HEK293 (cell line): ENCODE data around the gene RDM1.

Source experiments
- GLI4 ChIP-seq: fragments of 450-650 bp; formaldehyde crosslinking; IDR thresholded peaks from 2 replicates; pipeline ENCODE4 v1.5.1; 2016; ENCODE audit warnings: missing biosample characterization, missing genetic modification characterization
- GLIS1 ChIP-seq: fragments of 450-650 bp; formaldehyde crosslinking; IDR thresholded peaks from 2 replicates; pipeline ENCODE4 v1.5.1; 2016; ENCODE audit warnings: missing biosample characterization, missing genetic modification characterization
- KLF7 ChIP-seq: fragments of 450-650 bp; formaldehyde crosslinking; IDR thresholded peaks from 2 replicates; pipeline ENCODE4 v1.5.1; 2016; ENCODE audit warnings: missing biosample characterization, missing genetic modification characterization, borderline replicate concordance
- MEIS1 ChIP-seq: sonication (generic); formaldehyde crosslinking; IDR thresholded peaks from 2 replicates; pipeline ENCODE4 v1.8.1; 2022; ENCODE audit warnings: missing genetic modification reagents, mild to moderate bottlenecking, borderline replicate concordance
- OSR2 ChIP-seq: fragments of 450-650 bp; formaldehyde crosslinking; IDR thresholded peaks from 2 replicates; pipeline ENCODE4 v1.5.1; 2016; ENCODE audit warnings: missing biosample characterization, missing genetic modification characterization
- SCRT1 ChIP-seq: fragments of 450-650 bp; formaldehyde crosslinking; IDR thresholded peaks from 2 replicates; pipeline ENCODE4 v1.5.1; 2016; ENCODE audit warnings: missing biosample characterization, missing genetic modification characterization, borderline replicate concordance
- SCRT2 ChIP-seq: fragments of 450-650 bp; formaldehyde crosslinking; IDR thresholded peaks from 2 replicates; pipeline ENCODE4 v1.5.1; 2016; ENCODE audit warnings: missing biosample characterization, missing genetic modification characterization
- YY2 ChIP-seq: fragments of 450-650 bp; formaldehyde crosslinking; IDR thresholded peaks from 2 replicates; pipeline ENCODE4 v1.5.1; 2016; ENCODE audit warnings: missing biosample characterization, missing genetic modification characterization
- ZBTB1 ChIP-seq: fragments of 450-650 bp; formaldehyde crosslinking; IDR thresholded peaks from 2 replicates; pipeline ENCODE4 v1.5.1; 2016; ENCODE audit warnings: missing biosample characterization, missing genetic modification characterization
- ZBTB26 ChIP-seq: fragments of 450-650 bp; formaldehyde crosslinking; optimal IDR thresholded peaks from 2 replicates; pipeline ENCODE3; 2016; ENCODE audit warnings: missing biosample characterization, mild to moderate bottlenecking, missing genetic modification characterization
- ZFP41 ChIP-seq: fragments of 450-650 bp; formaldehyde crosslinking; IDR thresholded peaks from 2 replicates; pipeline ENCODE4 v1.5.1; 2016; ENCODE audit warnings: missing biosample characterization, missing genetic modification characterization, borderline replicate concordance
- ZNF146 ChIP-seq: fragments of 450-650 bp; formaldehyde crosslinking; IDR thresholded peaks from 2 replicates; pipeline ENCODE4 v1.5.1; 2016; ENCODE audit warnings: missing biosample characterization, missing genetic modification characterization
- ZNF157 ChIP-seq: fragments of 450-650 bp; formaldehyde crosslinking; IDR thresholded peaks from 2 replicates; pipeline ENCODE4 v1.5.1; 2016; ENCODE audit warnings: missing biosample characterization, missing genetic modification characterization
- ZNF16 ChIP-seq: fragments of 450-650 bp; formaldehyde crosslinking; IDR thresholded peaks from 2 replicates; pipeline ENCODE4 v1.5.1; 2016; ENCODE audit warnings: low read depth, missing biosample characterization, missing genetic modification characterization
- ZNF26 ChIP-seq: fragments of 450-650 bp; formaldehyde crosslinking; IDR thresholded peaks from 2 replicates; pipeline ENCODE4 v1.5.1; 2016; ENCODE audit warnings: missing biosample characterization, missing genetic modification characterization
- ZNF416 ChIP-seq: fragments of 450-650 bp; formaldehyde crosslinking; IDR thresholded peaks from 2 replicates; pipeline ENCODE4 v1.5.1; 2016; ENCODE audit warnings: missing biosample characterization, missing genetic modification characterization
- ZNF473 ChIP-seq: fragments of 450-650 bp; formaldehyde crosslinking; IDR thresholded peaks from 2 replicates; pipeline ENCODE4 v1.5.1; 2017; ENCODE audit warnings: missing biosample characterization, missing genetic modification characterization
- ZNF561 ChIP-seq: fragments of 450-650 bp; IDR thresholded peaks from 2 replicates; pipeline ENCODE4 v1.5.1; 2018; ENCODE audit warnings: missing biosample characterization, missing genetic modification characterization, borderline replicate concordance
- ZNF585B ChIP-seq: fragments of 450-650 bp; formaldehyde crosslinking; IDR thresholded peaks from 2 replicates; pipeline ENCODE4 v1.5.1; 2016; ENCODE audit warnings: missing biosample characterization, missing genetic modification characterization
- ZNF600 ChIP-seq: fragments of 450-650 bp; formaldehyde crosslinking; IDR thresholded peaks from 2 replicates; pipeline ENCODE4 v1.5.1; 2016; ENCODE audit warnings: missing biosample characterization, missing genetic modification characterization
- ZNF660 ChIP-seq: fragments of 450-650 bp; IDR thresholded peaks from 2 replicates; pipeline ENCODE4 v1.5.1; 2018; ENCODE audit warnings: missing biosample characterization, mild to moderate bottlenecking, missing genetic modification characterization
- ZNF692 ChIP-seq: fragments of 450-650 bp; formaldehyde crosslinking; IDR thresholded peaks from 2 replicates; pipeline ENCODE4 v1.5.1; 2016; ENCODE audit warnings: missing biosample characterization, missing genetic modification characterization
- ZNF830 ChIP-seq: fragments of 450-650 bp; IDR thresholded peaks from 2 replicates; pipeline ENCODE4 v1.5.0; 2018; ENCODE audit warnings: missing biosample characterization, missing genetic modification characterization, low read depth, mild to moderate bottlenecking, moderate library complexity
- ZXDB ChIP-seq: fragments of 450-650 bp; formaldehyde crosslinking; IDR thresholded peaks from 2 replicates; pipeline ENCODE4 v1.5.1; 2016; ENCODE audit warnings: missing biosample characterization, missing genetic modification characterization
- TF ChIP-seq, protein P1 (sequence below): fragments of 450-650 bp; formaldehyde crosslinking; IDR thresholded peaks from 2 replicates; pipeline ENCODE4 v1.5.0; 2017; ENCODE audit warnings: missing biosample characterization, missing genetic modification characterization, borderline replicate concordance
- TF ChIP-seq, protein P2 (sequence below): fragments of 450-650 bp; formaldehyde crosslinking; IDR thresholded peaks from 2 replicates; pipeline ENCODE4 v1.5.1; 2016; ENCODE audit warnings: missing biosample characterization, missing genetic modification characterization
- TF ChIP-seq, protein P3 (sequence below): fragments of 450-650 bp; formaldehyde crosslinking; IDR thresholded peaks from 2 replicates; pipeline ENCODE4 v1.5.1; 2016; ENCODE audit warnings: missing biosample characterization, missing genetic modification characterization, low read depth
- TF ChIP-seq, protein P4 (sequence below): fragments of 450-650 bp; formaldehyde crosslinking; IDR thresholded peaks from 2 replicates; pipeline ENCODE4 v1.5.1; 2017; ENCODE audit warnings: missing biosample characterization, mild to moderate bottlenecking, missing genetic modification characterization, moderate library complexity
- TF ChIP-seq, protein P5 (sequence below): fragments of 450-650 bp; formaldehyde crosslinking; IDR thresholded peaks from 2 replicates; pipeline ENCODE4 v1.5.1; 2017; ENCODE audit warnings: missing biosample characterization, missing genetic modification characterization

RDM1 gene

DNA sequence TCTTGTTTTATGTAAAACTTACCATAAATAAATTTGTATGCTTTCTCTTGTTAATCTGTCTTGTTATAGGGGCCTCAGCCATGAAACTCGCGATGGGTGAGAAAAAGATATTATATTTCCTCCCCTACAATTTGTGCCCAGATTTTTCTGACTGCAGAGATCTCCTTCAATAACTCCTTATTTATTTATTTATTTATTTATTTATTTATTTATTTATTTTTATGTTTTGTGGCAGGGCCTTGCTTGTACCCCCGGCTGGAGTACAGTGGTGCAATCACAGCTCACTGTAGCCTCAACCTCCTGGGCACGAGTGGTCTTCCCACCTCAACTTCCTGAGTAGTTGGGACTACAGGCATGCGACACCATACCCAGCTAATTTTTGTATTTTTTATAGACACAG, 27.1 kb downstream of the RDM1 start (continued):
- TF ChIP-seq GLI4 (tag by site-specific recombination) (no peak), SCRT2 (no peak), ZNF600 (tag by site-specific recombination) (no peak), ZNF157 (tag by site-specific recombination) (no peak), ZNF830 (tag by site-specific recombination) (no peak), ZNF146 (tag by site-specific recombination) (no peak), YY2 (tag by site-specific recombination) (no peak), SCRT1 (tag by site-specific recombination) (no peak), ZNF26 (no peak), ZNF660 (tag by site-specific recombination) (no peak), GLIS1 (tag by site-specific recombination) (no peak), ZNF585B (tag by site-specific recombination) (no peak), ZNF561 (tag by site-specific recombination) (no peak), ZFP41 (no peak), ZNF416 (no peak), OSR2 (tag by site-specific recombination) (no peak), KLF7 (tag by site-specific recombination) (no peak), MEIS1 (CRISPR knock-in tag) (no peak), ZNF16 (tag by site-specific recombination) (no peak), ZBTB1 (tag by site-specific recombination) (no peak), ZXDB (no peak), ZNF473 (no peak), ZBTB26 (no peak), ZNF692 (tag by site-specific recombination) (no peak)
- TF ChIP-seq, protein P1, sequence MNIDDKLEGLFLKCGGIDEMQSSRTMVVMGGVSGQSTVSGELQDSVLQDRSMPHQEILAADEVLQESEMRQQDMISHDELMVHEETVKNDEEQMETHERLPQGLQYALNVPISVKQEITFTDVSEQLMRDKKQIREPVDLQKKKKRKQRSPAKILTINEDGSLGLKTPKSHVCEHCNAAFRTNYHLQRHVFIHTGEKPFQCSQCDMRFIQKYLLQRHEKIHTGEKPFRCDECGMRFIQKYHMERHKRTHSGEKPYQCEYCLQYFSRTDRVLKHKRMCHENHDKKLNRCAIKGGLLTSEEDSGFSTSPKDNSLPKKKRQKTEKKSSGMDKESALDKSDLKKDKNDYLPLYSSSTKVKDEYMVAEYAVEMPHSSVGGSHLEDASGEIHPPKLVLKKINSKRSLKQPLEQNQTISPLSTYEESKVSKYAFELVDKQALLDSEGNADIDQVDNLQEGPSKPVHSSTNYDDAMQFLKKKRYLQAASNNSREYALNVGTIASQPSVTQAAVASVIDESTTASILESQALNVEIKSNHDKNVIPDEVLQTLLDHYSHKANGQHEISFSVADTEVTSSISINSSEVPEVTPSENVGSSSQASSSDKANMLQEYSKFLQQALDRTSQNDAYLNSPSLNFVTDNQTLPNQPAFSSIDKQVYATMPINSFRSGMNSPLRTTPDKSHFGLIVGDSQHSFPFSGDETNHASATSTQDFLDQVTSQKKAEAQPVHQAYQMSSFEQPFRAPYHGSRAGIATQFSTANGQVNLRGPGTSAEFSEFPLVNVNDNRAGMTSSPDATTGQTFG (tag by site-specific recombination): no peak
- TF ChIP-seq, protein P2, sequence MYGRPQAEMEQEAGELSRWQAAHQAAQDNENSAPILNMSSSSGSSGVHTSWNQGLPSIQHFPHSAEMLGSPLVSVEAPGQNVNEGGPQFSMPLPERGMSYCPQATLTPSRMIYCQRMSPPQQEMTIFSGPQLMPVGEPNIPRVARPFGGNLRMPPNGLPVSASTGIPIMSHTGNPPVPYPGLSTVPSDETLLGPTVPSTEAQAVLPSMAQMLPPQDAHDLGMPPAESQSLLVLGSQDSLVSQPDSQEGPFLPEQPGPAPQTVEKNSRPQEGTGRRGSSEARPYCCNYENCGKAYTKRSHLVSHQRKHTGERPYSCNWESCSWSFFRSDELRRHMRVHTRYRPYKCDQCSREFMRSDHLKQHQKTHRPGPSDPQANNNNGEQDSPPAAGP (tag by site-specific recombination): no peak
- TF ChIP-seq, protein P3, sequence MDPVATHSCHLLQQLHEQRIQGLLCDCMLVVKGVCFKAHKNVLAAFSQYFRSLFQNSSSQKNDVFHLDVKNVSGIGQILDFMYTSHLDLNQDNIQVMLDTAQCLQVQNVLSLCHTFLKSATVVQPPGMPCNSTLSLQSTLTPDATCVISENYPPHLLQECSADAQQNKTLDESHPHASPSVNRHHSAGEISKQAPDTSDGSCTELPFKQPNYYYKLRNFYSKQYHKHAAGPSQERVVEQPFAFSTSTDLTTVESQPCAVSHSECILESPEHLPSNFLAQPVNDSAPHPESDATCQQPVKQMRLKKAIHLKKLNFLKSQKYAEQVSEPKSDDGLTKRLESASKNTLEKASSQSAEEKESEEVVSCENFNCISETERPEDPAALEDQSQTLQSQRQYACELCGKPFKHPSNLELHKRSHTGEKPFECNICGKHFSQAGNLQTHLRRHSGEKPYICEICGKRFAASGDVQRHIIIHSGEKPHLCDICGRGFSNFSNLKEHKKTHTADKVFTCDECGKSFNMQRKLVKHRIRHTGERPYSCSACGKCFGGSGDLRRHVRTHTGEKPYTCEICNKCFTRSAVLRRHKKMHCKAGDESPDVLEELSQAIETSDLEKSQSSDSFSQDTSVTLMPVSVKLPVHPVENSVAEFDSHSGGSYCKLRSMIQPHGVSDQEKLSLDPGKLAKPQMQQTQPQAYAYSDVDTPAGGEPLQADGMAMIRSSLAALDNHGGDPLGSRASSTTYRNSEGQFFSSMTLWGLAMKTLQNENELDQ (tag by site-specific recombination): no peak
- TF ChIP-seq, protein P4, sequence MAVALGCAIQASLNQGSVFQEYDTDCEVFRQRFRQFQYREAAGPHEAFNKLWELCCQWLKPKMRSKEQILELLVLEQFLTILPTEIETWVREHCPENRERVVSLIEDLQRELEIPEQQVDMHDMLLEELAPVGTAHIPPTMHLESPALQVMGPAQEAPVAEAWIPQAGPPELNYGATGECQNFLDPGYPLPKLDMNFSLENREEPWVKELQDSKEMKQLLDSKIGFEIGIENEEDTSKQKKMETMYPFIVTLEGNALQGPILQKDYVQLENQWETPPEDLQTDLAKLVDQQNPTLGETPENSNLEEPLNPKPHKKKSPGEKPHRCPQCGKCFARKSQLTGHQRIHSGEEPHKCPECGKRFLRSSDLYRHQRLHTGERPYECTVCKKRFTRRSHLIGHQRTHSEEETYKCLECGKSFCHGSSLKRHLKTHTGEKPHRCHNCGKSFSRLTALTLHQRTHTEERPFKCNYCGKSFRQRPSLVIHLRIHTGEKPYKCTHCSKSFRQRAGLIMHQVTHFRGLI (tag by site-specific recombination): no peak
- TF ChIP-seq, protein P5, sequence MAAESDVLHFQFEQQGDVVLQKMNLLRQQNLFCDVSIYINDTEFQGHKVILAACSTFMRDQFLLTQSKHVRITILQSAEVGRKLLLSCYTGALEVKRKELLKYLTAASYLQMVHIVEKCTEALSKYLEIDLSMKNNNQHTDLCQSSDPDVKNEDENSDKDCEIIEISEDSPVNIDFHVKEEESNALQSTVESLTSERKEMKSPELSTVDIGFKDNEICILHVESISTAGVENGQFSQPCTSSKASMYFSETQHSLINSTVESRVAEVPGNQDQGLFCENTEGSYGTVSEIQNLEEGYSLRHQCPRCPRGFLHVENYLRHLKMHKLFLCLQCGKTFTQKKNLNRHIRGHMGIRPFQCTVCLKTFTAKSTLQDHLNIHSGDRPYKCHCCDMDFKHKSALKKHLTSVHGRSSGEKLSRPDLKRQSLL (tag by site-specific recombination): no peak
